Ureter (tissue), 1 donor: Measurements from ENCODE around the gene TBC1D1. TPM values are rescaled to one million over a fixed set of nuclear protein-coding genes. Genes with fewer than 3 reads are reported as not detected.
"Not testable (repeated sequence)": the region's sequence is repeated elsewhere in the genome, so short reads cannot be mapped to it uniquely, and the experiment has no call there.

Experiments
- DNase-seq: peaks from one replicate; pipeline ENCODE4 v3.0.0-alpha.2; 2020; ENCODE audit warnings: low spot score
- total RNA-seq: library from RNA; stranded (reverse); gene quantifications from one replicate; pipeline ENCODE4 v1.2.4, GENCODE V29; 2023
- donor health status: DM: yes; HTN: yes; CAD: no.

TBC1D1 gene
- total RNA-seq, 1 donor from 2014 or later = 191 TPM

DNA sequence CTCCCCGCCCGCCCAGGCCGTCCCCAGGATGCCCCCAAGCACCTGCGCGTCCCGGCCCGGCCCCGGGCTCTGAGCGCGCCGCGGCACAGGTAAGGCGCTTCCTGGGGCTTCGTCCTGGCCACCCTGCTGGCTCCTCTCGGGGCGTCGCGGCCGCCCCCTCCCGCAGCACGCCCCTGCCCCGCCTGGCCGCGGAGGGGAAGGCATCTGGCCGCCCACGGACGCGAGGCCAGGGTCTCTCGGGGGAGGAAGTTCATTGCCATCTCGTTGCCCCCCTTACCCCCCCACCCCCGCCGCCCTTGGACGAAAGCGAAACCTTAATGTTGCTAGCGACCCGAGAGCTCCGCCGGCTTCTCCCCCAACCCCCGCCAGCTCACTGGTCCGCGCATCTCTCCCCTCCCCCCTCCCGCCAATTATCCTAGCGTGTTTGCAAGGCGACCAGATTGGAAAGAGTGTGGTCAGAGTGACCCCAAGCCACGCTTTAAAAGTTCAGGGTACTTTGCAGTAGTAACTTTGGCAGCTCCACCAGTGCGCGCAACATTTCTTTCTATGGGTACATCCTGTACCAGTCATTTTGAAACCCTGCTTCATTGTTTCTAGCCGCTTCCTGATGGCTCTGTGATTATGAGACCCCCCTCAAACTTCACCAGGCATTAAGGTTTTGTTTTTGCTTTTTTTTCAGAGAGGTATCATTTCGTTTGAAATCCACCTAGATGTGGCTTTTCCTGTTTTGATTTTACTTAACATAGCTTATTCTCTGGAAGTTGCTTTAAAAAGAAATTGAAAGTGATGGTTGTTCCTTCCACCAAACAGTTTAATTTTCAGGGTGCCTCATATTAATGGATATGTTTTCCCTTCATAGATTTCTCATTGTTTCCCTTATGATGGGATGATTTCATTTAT lies 626 bp downstream of the TBC1D1 start:
- DNase-seq = peak; percentile 52

GRCh38 chr4:37892641-37893040 lies 1.8 kb downstream of the TBC1D1 start:
- DNase-seq = no peak

DNA sequence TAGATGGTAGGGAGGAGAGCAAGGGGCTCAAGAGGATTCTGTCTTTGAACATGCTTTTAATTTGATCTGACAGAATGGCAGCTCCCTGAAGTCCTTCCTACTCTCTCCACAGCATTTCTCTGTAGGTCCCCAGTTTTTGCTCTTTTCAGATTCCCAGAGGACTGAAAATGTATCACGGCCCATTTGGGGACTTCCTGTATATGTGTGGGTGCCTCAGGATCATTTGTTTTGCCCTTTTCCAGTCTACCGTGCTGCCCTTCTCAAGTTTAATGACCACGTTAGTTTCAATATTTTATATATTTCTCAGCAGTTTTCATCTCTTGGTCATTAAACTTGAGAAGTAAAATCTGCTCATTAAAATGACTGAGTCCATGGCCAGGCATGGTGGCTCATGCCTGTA lies 2.3 kb downstream of the TBC1D1 start:
- no peak for DNase-seq

DNA sequence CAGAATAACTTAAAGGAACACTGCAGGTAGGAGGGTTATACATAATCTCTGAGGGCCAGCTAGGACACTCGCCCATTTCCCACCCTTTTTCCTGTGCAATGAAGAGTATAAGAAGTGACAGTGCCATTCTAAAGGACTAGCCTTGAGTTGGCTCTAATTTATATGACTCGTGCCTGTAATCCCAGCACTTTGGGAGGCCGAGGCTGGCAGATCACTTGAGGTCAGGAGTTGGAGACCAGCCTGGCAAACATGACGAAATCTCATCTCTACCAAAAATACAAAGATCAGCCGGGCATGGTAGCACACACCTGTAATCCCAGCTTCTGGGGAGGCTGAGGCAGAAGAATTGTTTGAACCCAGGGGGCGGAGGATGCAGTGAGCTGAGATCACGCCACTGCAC lies 4.4 kb downstream of the TBC1D1 start:
- no peak for DNase-seq

DNA sequence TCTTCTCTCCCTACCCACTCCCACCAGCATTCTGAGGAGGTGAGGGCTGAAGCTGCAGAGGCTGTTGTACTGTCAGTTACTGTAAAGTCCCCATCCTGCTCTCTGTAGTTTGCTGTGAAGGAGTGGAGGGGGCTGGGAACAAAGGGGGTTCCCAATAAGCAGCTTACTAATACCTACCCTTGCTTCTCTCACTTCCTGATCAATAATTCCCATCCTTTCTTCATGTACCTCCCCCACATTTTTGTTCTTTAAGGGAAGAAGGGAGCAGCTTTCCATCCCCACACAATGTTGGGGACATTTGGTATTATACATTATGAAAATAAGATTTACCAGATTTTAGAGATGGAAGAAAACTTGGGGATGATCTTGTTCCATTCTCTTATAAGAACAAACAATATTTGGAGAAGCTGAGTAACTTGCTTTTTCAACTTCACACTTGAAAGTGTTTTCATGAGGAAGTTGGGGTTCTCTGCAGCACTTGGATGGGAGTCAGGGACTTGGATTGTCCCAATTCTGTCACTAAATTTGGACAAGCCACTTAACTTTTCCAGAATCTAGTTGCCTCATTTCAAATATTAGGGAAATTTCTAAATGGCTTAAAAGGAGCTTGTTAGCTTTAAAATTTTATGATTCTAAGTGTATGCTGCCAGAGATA lies 5.4 kb downstream of the TBC1D1 start:
- DNase-seq = no peak

DNA sequence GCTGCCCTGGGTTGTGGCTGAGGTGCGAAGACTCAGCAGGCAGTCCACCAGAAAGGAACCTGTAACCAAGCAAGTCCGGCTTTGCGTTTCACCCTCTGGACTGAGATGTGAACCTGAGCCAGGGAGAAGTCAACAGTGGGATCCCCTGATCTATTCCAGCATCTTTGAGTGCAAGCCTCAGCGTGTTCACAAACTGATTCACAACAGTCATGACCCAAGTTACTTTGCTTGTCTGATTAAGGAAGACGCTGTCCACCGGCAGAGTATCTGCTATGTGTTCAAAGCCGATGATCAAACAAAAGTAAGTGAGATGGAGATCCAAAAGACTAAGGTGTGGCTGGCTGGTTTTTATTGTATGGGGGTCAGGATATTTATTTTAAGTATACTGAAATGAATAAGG lies 11.3 kb downstream of the TBC1D1 start:
- DNase-seq = peak; percentile 60

- DNase-seq = no peak
Measured at GRCh38 chr4:37902738-37903693, 12.1 kb downstream of the TBC1D1 start.

DNA sequence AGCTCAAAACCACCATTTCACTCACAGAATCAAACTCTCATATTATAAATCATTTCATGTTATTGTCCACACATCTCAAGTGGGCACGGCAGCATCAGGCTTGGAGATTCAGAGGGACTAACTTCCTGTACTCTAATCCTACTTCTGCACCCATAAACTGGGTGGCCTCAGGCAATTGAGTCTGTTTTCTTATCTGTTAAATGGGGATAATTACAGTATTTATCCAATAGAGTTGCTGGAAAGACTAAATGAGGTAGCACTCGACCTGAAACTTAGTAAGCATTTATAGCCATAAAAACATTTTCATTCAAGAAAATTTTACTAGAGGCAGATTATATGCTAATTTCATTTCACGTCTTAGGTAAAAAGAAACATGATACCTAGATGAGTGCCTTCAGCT lies 13.0 kb downstream of the TBC1D1 start:
- DNase-seq = no peak

GRCh38 chr4:37904824-37905223 lies 13.9 kb downstream of the TBC1D1 start:
- no peak for DNase-seq

- no peak for DNase-seq
Measured at GRCh38 chr4:37905533-37906169, 14.8 kb downstream of the TBC1D1 start.

DNA sequence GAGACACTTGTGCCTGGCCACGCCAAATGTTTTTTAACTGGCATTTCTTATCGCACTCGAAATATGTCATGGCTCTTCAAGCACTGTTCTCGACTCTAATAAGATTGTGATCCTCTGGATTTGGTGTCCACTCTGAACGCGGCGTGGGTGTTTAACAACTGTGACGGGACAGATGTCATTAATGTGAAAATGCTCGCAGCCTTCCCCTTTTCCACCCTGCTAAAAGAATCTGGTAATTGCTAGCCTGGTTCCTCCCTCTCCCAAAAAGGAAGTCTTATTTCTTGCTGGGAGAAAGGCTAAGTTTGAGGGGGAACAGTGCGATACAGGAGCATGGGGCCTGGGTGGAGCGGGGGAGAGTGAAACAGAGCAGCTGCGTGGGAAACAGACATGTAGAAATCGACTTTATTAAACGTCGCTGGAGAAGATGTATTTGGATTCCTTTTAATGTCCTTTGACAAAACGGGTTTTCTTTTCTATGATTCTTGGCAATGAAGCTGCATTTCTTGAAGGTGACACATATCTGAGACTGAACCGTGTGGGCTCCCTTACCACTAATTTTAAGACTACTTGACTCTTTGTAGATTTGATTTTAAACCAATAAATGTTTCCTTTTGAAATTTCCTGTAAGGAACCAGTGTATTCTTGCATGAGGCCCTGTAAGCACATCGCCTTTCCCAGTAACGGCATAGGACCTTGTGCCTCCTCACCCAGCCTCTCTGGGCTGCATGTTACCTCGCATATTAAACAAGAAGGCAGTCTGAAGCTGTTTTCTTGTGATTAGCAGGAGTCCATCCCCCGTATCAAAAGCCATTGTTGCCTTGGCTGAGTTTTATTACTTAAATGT lies 17.8 kb downstream of the TBC1D1 start:
- DNase-seq = no peak

- no peak for DNase-seq
Measured at GRCh38 chr4:37909332-37910090, 18.6 kb downstream of the TBC1D1 start.

- no peak for DNase-seq
Measured at GRCh38 chr4:37910091-37910486, 19.2 kb downstream of the TBC1D1 start.

DNA sequence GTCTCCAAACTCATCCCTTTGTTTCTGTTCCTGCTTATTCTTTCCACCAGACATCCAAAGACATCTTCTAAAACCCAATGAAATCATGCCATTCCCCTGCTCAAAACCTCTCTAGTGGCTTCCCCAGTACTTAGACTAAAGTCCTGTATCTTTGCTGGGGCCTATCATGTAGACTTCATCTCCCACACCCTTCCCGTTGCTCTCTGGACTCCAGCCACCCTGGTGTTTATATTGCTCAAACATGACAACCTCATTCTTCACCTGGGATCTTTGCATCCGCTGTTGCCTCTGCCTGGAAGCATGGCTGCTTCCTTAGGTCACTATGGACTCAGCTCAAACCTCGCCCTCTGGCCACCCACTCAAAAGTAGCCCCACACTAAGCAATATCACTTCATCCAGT lies 23.7 kb downstream of the TBC1D1 start:
- DNase-seq = no peak

GRCh38 chr4:37917388-37917787 lies 26.5 kb downstream of the TBC1D1 start:
- no peak for DNase-seq

- no peak for DNase-seq
Measured at GRCh38 chr4:37918653-37919052, 27.8 kb downstream of the TBC1D1 start.

DNA sequence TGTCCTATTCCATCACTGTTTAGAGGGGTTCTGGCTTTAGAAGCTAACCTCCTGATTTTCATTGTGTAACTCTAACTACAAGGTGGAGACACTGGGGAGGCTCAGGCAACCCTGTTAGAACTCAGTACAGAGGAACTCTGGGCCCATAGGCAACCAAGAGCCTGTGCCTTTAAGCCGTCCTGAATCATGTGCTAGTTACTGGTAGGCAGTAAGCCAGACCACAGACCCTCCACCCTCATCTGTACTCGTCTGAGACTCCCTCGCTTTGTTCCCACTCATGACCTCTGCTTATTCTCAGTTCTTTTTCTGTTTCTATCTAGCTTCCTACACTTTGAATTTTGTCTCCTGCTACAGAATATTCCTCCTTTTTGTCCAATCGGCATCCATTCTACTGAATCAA lies 31.4 kb downstream of the TBC1D1 start:
- no peak for DNase-seq

- not testable (repeated sequence) for DNase-seq
Measured at GRCh38 chr4:37923089-37923488, 32.2 kb downstream of the TBC1D1 start.

- no peak for DNase-seq
Measured at GRCh38 chr4:37924946-37925345, 34.1 kb downstream of the TBC1D1 start.

DNA sequence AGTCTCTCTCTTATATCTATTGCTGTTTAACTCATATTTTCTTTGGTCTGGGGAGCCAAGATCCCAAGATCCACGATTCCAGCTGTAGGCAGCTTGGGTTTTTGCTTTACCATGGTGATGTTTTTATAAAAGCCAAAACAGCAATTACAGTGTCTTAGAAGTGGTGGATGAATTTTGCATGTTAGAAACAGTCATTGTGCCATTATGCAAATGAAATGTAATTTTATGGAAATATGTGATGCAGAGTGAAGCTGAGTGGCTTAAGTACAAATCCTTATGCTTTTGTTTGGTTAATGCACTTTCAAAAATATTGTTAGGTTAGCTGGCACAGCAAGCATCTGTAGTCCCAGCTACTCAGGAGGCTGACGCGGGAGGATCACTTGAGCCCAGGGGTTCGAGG lies 36.5 kb downstream of the TBC1D1 start:
- DNase-seq = no peak
